NCI-H748 treated with DMSO at 0.1 percent for 48 hours (cell line): Measurements from ENCODE around the gene RBMS1.
A peak's percentile ranks its signal among the peaks of the same experiment; 100 is the strongest.
"Not testable (repeated sequence)": the region's sequence is repeated elsewhere in the genome, so short reads cannot be mapped to it uniquely, and the experiment has no call there.

Source experiments
- DNase-seq: peaks from one replicate; lab custom pipeline; 2025; lab: John Stamatoyannopoulos, UW

The RBMS1 gene

DNA sequence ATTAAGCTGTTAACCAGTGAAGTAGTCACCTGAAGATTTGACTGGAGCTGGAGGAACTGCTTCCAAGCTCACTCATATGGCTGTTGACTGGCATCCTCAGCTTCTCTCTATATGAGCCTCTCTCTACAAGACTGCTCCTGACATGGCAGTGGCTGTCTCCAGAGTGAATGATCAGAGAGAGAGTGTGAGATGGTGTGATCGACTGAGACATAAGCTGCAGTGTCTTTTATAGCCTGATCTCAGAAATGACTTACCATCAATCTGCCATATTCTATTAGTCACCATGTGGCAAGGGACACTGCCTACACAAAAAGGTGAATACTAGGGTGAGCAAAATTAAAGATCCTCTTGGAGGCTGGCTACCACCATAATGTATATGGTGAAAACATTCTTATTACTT lies 7.8 kb upstream of the RBMS1 start:
- DNase-seq, result no peak

DNA sequence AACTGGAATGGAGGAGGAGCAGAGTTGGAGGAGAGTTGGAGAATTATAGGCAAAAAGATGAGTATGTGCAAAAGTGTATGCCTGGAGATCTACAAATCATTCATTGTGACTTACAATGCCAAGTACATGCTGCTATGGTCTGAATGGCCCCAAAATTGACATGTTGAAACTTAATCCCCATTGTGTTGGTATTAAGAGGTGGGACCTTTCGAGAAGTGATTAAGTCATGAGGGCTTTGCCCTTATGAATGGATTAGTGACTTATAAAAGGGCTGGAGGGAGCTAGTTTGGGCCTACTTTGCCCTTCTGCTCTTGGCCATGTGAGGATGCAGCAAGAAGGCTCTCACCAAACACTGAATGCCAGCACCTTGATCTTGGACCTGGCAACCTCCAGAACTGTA lies 6.3 kb upstream of the RBMS1 start:
- no peak for DNase-seq

DNA sequence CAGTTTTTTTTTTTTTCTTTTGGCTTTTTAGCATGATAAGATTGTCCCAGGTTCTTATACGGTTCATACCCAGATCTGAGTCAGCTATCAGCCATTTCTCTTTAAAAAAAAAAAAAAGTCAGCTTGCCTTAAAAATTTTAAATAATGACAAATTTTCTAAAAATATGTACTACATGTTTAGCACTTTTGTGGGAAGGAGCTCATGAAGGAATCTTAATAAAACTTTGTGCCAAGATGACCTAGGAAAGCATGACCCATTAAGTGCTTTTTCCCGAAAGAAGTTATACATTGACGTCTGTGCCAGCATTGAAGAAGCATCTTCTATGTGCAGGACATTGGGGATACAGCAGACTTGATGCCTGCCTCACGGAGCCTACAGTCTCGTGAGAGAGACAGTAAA lies 4.5 kb upstream of the RBMS1 start:
- DNase-seq, result no peak

DNA sequence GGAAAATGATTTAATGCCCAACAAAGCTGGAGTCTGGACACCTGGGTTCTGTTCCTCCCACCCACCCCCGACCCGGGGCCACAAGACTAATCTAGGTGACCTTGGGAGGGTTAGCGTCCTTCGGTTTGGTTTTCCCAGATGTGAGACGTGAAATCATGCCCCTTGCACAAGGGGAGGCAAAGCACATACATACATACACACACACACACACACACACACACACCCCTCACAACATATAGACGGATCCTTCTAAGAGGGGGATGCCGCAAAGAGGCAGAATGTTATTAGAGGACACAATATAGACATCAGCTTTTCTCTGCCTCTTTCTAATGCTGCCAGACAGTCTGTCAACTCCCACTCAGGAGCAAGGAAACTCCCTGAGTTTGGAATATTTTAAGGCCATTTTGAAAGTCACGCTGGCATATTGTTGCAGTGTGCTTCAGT lies 616 bp upstream of the RBMS1 start:
- peak; percentile 50 for DNase-seq

DNA sequence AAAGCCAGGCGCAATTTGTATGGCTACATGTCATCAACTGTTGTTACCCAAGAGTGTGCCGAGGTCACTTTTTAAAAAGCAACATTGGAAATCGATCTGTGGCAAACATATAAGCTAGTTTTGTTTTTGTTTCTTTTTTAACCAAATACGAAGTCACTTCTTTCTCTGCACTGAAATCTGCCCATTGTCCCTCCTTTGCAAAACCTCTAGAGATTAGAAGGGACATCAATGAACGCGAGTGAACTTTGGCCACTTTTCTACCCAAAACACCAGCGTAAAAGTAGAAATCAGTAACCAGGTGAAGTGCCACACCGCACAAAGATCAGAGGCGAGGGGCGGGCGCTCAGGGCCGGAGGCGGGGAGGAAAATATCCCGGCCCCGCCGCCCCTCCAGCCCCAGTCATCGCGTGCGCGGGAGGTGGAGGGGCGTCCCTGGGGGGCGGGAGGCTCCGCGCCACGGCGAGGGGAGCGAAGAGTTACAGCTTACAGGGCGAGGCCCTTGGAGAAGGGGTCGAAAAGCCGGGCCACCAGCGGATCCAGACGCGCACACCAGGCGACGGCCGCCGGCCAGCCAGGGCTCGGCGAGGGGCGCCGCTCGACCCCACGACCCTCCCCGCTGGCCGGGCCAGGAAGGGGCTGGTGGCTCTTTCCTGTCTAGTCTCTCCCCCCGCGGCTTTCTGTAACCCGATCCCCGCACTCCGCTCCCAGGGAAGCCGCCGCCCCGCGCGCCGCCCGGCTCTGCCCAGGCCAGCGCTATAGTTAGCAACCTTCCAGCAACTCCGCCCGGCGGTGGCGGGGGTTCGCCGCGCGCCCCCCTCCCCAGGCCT lies 993 bp downstream of the RBMS1 start:
- peak; percentile 59 for DNase-seq

DNA sequence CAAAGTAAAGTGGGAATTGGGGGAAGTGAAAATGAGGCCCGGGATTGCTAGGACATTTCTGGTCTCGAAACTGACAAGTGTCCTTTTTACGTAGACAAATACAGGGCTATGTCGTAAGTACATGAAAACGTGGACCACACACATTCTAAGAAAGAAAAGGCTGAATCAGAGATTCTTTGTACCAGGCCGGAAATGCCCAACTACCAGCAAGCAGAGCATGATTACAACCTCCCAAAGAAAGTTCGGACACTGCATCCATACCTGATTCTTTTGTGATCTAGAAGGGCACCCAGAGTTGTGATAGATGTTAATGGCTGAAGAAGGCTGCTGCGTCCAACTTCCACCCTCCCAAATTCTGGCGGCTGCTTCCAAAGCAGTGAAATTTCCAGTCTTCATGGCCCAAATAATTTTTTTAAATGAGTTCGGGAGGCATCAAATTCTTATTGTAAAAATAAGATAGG lies 1.7 kb downstream of the RBMS1 start:
- DNase-seq, result peak; percentile 34

DNA sequence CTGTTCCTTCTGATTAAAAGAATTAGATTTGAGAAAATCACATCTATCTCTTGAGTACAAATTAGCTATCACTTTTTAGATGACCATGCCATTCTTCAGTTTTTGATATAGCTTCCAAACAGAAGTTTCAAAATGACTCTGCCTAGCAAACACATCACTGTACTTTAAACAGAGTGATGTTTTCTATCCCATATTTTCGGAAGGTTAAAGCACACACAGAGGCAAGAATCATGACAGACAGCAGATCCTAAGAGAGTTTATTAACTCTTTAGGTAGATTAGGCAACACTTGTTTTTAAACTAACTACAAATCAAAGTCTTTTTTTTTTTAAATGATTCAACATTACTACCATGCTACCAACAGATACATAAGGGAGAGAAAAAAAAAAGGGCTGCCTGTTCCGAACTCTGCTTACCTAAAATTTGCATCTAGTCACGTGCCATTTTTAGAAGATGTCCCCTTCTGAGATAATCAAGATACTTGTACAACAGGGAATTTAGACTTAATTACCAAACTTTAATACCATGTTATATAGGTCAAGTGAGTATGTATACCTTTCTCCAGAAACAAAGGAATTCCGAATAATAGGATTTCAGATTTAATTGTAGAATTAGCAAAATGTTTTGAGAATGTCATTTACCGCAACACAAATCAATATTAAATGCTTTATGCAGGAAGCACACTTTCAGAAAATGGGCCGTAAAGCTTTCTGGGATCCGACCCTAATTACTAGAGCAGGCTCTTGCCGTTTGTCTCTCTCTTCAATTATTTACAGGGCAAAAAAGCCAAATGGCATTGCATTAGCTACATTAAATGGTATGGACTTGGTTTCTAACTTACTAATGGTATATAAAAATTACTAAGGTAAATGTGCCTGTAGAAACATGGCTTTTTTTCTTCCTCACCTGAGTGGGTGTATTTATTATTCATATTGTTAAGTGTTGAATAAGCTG lies 2.6 kb downstream of the RBMS1 start:
- peak; percentile 10 for DNase-seq

DNA sequence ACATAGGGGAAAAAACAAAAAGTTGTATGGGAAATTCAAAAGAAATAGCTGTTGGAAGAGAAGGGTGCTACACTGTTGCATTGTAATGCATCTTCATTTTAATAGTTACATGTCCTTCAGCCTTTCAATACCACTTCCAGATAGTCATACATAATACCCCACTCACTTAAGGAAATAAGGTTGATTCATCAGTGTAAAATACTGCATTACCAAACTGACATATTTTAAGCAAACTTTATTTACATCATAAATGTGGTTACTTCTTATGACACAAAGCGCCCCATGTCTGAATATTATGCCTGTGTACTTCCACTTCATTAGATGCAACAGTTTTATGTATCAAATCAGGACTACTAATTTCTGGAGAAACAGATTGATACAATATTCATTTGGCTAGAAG lies 4.5 kb downstream of the RBMS1 start:
- DNase-seq, result no peak

DNA sequence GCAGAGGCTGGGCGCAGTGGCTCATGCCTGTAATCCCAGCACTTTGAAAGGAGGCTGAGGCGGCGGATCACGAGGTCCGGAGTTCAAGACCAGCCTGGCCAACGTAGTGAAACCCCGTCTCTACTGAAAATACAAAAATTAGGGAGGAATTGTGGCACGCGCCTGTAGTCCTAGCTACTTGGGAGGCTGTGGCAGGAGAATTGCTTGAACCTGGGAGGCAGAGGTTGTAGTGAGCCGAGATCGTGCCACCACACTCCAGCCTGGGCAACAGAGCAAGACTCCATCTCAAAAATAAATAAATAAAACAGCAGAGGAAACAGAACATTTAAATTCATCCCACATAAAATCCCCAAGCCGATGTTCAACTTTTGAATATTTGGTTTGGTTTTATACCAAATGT lies 5.3 kb downstream of the RBMS1 start:
- DNase-seq, result not testable (repeated sequence)

DNA sequence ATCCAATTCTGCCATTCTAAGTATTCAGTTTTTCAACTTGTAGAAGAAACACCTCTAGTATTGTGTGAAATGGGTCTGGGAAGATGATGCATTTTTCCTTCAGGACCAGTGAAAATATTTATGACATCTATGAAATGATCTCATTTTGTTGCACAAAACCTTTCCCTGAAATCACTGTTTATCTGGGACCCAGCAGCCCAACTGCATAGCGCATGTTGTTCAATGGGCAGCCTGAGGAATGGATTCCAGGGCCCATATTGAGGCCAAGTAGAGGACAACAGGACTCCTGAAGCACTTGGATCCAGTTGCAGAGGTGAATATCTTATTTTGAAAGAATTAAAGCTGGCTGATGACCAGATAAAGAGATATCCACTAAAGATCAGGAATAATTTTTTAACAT lies 7.3 kb downstream of the RBMS1 start:
- no peak for DNase-seq

DNA sequence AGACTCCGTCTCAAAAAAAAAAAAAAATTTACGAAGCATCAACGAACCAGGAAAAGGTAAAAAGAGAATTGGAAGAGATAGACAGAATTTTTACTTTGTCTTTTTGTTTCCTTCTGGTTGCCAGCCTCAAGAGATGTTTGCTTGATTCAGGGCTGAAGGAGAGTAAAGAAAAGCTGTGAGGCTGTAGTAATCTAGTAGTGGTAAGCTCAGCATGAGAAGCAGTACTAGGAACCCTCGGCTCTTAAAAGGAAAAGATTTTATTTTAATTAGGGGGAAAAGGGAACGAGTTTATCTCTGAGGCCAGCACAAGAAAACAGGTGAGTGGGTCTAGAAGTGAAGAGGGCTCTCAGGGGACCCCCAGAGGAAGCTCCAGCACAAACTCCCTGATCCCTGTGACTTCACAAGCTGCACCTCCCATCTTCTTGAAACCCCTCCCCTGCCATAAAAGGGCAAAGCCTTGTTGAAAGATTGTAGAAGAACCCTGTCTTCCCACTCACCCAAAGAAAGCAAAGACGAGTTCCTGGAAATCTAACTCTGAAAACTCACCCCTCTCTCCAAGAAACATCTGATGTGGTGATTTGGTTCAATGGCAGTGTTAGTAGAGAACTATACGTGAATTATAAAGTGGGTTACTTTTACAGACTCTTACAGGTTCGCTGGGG lies 8.6 kb downstream of the RBMS1 start:
- DNase-seq, result no peak

DNA sequence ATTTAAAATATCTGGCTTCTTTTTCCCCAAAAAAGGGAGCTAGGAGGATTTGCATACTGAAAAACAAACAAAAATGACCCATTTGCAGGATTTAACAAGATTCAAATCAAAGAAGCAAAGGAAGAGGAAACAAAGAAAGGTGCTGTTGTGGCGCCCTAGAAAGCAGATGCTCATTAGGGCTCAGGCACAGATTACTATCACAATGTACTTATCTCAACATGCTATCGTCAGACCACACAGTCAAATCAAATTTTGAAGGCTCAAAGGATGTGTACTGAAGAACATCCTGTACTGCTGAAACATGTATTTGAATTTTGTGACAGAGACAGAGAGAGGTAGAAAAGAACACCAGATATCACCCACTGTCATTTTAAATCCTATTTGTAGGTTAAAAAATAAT lies 10.9 kb downstream of the RBMS1 start:
- DNase-seq, result peak; percentile 49

DNA sequence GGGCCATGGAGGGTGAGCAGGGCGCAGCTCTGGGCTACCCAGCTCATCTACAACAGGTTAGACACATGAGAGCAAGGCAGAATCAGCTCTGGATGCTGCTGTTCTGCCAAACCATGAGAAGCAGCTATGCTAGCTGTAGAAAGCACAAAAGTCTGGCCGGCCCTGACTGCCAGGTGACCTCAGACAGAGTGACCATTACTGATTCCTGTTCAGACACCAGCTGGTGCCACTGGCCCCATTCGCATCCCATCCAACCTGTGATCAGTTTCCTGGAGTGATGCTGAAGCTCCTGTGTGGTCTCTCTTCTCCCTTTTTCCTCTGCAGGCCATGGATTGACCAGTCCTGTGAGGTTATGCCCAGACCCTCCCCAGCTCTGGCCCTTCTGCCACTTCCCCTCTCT lies 14.3 kb downstream of the RBMS1 start:
- no peak for DNase-seq

DNA sequence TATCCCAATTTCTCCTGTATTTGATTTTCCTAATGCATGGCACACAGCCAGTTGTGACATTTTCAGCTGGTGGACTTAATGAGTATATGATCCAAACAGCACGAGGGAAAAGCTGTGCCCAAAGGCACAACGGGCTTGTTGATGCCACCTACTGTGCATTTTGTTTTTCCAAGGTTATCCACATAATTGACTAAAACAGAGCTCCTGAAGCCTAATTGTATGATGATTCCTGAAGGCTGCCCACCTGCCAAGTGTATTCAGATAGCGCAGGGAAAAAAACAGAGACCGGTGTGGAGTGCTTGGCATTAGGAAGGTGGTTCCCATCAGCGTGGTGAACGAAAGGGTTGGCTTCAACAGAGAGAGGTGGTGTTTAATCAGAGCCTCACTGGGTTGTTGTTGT lies 14.9 kb downstream of the RBMS1 start:
- DNase-seq, result peak; percentile 97

DNA sequence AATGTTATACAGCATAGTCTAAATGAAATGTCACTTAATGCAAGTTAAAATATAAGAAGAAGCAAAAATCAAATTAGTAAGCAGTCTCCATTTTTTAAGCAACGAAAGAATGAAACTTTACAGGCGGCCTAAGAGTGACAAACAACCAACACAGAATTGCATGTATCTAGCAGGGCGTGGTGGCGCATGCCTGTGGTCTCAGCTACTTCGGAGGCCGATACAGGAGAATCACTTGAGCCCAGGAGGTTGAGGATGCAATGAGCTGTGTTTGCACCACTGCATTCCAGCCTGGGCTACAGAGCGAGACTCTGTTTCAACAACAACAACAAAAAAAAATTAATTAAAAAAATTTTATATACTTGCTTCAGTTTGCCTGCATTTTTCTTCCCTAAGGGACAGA lies 16.6 kb downstream of the RBMS1 start:
- DNase-seq, result no peak

DNA sequence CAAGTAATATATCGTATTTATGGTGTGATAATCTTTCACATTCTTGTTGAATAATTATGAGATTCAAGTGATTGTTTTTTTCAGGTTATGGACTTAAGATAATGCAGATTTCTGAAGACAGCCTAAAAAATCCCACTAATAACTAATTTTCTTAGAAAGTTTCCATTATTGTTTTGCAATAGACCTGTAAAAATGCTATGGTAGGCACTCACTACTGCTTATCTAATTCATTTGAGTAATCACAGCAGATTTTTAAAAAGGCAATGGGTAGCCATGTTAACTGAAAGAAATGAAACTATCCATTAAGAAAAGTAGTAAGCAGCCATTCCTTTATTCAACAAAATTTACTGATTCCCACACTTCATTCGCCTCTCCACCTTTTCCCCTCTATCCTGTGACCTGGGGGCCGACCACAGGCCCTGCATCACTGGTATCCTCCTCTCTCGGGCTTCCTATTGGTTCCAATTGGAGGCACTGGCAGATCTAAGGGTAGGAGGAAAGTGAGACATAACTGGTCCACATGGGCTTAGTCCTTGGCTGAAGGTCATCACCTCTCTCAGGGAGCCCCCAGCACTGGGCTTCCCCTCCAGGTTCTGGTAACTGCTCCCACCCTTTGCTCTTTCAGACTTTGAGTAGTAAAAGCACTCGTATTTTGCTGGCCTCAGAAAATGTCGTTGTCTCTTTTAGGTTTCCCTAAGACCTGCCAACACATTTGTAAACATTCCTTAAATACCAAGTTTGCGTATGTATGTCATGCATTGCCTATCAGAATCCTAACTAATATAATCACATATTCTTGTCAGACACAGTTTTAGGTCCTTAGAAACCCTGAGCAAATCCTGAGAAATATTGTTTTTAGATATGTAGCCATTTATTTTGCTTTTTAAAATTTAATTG lies 18.5 kb downstream of the RBMS1 start:
- no peak for DNase-seq

DNA sequence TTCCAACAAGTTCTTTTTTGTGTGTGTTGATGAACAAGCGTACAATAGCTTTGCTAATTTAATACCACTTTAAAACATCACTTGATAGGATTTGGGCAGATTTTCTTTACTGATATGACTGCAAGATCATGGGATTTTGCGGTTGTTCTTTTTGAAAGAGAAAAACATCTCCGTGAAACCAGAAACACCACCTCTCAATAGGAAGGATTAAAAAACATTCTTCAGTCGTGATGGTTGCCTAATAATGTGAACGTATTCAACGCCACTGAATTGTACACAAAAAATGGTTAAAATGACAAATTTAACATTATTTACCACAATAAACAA lies 19.3 kb downstream of the RBMS1 start:
- no peak for DNase-seq

DNA sequence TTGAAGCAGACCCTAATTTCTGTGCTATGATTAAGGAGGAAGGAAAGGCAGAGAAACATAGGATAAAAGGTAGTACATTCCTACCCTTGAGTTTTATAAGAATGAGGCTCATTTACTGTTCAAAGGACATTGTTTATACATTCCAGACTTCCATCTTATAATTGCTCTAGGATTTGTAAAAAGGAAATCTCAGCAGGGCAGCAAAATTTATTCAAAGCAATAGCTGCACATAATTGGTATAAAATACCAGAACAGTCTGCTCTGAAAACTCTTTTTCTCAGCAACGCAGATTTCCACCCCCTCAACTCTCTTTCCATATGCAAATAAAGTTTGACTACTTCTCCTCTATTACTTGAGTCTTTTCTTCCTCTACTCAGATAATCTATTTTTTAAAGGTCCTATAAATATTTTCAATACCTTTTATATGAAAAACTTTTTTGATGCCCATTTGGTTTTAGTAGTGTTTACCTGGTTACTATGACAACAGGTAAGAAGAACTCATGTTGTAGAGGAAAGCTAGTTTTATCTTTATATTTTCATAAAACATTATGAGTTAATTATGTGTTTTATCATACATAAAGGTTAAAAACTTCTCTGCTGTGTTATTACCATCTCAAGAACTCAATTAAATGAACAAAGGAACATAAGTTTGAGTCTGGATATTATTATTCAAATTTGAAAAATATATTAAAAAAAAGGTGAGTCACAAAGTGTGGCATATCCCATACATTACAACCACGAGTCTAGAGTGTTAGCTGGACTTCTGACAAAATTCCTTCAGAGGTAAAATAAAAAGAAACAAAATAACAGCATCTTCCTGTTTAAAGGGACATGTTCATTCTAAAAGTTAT lies 19.9 kb downstream of the RBMS1 start:
- peak; percentile 37 for DNase-seq

DNA sequence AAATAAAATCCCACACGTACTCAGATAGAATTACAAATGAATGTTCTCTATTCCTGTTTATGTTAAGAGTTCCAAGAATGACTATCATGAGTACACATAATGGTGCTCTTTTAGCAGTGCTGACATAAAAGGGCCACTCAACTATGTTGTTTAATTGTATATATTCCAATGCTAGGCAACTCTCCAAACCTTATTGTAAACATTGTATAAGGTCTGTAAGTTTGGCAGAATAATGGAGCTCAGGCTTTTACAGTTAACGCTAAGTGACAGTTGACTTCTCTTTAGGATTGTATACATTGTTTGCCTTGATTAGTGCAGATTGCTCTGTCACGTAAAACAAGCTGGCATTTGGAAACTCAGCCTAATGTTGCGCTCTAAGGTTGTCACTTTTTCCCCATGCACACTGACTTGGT lies 20.8 kb downstream of the RBMS1 start:
- peak; percentile 99 for DNase-seq

DNA sequence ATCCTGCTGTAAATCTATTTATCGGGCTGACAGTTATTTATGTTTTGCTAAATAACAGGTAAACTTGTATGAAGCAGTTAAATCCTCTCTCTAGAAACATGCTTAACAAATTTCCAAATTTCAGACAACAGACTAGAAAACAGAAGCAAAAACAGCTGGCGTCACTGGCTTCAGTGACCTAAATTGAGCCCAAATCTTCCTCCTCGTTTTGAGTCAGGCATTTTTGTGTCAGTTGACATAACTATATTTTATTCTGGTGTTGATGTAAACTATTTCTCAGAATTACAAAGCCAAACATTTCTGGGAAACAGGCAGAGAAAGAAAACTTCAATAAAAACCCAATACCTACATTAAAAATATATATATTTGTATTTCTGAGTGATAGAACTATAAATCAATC lies 21.7 kb downstream of the RBMS1 start:
- no peak for DNase-seq
